ENCODE data around the gene OGFR.

Gene OGFR

DNA sequence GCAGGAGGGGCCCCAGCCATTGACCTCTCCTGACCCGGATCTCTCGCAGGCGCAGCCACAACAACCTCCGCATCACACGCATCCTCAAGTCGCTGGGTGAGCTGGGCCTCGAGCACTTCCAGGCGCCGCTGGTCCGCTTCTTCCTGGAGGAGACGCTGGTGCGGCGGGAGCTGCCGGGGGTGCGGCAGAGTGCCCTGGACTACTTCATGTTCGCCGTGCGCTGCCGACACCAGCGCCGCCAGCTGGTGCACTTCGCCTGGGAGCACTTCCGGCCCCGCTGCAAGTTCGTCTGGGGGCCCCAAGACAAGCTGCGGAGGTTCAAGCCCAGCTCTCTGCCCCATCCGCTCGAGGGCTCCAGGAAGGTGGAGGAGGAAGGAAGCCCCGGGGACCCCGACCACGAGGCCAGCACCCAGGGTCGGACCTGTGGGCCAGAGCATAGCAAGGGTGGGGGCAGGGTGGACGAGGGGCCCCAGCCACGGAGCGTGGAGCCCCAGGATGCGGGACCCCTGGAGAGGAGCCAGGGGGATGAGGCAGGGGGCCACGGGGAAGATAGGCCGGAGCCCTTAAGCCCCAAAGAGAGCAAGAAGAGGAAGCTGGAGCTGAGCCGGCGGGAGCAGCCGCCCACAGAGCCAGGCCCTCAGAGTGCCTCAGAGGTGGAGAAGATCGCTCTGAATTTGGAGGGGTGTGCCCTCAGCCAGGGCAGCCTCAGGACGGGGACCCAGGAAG, 7.7 kb downstream of the OGFR start:
- Histone ChIP-seq H3K4me3 (ENCODE audit: low read depth, low read length) (no peak overlapping the region), H3K36me3 (ENCODE audit: control insufficient read depth in 2 of 2, insufficient read depth in 1 of 2, low read length in 2 of 2) (peaks cover 4 to 59% of the 10 kb centered on the region in 2 experiments; a peak in 2 of 3 replicates), H3K4me1 (ENCODE audit: control insufficient read depth, insufficient read depth, low read length) (peaks cover 2% of the 10 kb centered on the region; the same call in 1 of the 2 replicates), H3K27ac (ENCODE audit: extremely low read depth, low read depth, low read length) (no peak overlapping the region), H3K9me3 (ENCODE audit: control insufficient read depth, insufficient read depth, low read depth, low read length) (no peaks in the 10 kb centered on the region)
- ChIA-PET CTCF (interaction anchor here (1.0 kb wide), 1 partner anchor 21 kb away, joined by 3 read pairs; no protein-coding TSS in a partner anchor), POLR2A (interaction anchor here (1.6 kb wide), 1 partner anchor 18 kb away, joined by 5 read pairs; no protein-coding TSS in a partner anchor)
- 0 out of 2 replicates have a peak, but pooled peaks have one; percentile 38 for TF ChIP-seq ZFHX2 (tag by site-specific recombination; conservative IDR thresholded peaks at IDR 0.05)
- peak; percentile 41; the same call in 1 of the 2 replicates for TF ChIP-seq ZNF600 (tag by site-specific recombination; IDR thresholded peaks at IDR 0.05)
- TF ChIP-seq ZBTB48 (tag by site-specific recombination; IDR thresholded peaks at IDR 0.05), result no peak

DNA sequence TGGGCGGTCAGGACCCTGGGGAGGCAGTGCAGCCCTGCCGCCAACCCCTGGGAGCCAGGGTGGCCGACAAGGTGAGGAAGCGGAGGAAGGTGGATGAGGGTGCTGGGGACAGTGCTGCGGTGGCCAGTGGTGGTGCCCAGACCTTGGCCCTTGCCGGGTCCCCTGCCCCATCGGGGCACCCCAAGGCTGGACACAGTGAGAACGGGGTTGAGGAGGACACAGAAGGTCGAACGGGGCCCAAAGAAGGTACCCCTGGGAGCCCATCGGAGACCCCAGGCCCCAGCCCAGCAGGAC, 8.2 kb downstream of the OGFR start:
- Histone ChIP-seq H3K4me1 (ENCODE audit: control insufficient read depth, insufficient read depth, low read length) (peaks cover 2% of the 10 kb centered on the region; the same call in 1 of the 2 replicates), H3K9me3 (ENCODE audit: control insufficient read depth, insufficient read depth, low read depth, low read length) (no peaks in the 10 kb centered on the region), H3K36me3 (ENCODE audit: control insufficient read depth in 2 of 2, insufficient read depth in 1 of 2, low read length in 2 of 2) (peaks cover 4 to 54% of the 10 kb centered on the region in 2 experiments; a peak in 2 of 3 replicates), H3K27ac (ENCODE audit: extremely low read depth, low read depth, low read length) (no peak overlapping the region), H3K4me3 (ENCODE audit: low read depth, low read length) (no peak overlapping the region)
- ChIA-PET CTCF (no interaction called here), POLR2A (interaction anchor here (1.6 kb wide), 1 partner anchor 19 kb away, joined by 5 read pairs; no protein-coding TSS in a partner anchor)
- no peak for TF ChIP-seq ZNF707 (tag by site-specific recombination; IDR thresholded peaks at IDR 0.05)
- TF ChIP-seq, protein P1, sequence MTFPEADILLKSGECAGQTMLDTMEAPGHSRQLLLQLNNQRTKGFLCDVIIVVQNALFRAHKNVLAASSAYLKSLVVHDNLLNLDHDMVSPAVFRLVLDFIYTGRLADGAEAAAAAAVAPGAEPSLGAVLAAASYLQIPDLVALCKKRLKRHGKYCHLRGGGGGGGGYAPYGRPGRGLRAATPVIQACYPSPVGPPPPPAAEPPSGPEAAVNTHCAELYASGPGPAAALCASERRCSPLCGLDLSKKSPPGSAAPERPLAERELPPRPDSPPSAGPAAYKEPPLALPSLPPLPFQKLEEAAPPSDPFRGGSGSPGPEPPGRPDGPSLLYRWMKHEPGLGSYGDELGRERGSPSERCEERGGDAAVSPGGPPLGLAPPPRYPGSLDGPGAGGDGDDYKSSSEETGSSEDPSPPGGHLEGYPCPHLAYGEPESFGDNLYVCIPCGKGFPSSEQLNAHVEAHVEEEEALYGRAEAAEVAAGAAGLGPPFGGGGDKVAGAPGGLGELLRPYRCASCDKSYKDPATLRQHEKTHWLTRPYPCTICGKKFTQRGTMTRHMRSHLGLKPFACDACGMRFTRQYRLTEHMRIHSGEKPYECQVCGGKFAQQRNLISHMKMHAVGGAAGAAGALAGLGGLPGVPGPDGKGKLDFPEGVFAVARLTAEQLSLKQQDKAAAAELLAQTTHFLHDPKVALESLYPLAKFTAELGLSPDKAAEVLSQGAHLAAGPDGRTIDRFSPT (tag by site-specific recombination; IDR thresholded peaks at IDR 0.05), result peak; percentile 46; the same call in 1 of the 2 replicates

DNA sequence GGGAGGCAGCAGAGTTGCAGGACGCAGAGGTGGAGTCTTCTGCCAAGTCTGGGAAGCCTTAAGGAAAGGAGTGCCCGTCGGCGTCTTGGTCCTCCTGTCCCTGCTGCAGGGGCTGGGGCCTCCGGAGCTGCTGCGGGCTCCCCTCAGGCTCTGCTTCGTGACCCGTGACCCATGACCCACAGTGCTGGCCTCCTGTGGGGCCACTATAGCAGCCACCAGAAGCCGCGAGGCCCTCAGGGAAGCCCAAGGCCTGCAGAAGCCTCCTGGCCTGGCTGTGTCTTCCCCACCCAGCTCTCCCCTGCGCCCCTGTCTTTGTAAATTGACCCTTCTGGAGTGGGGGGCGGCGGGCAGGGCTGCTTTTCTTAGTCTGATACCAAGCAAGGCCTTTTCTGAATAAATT, 9.0 kb downstream of the OGFR start:
- ChIA-PET POLR2A (no interaction called here), CTCF (no interaction called here)
- no peak for TF ChIP-seq ZNF311 (tag by site-specific recombination; IDR thresholded peaks at IDR 0.05; ENCODE audit: borderline replicate concordance)
- no peak overlapping the region for H3K4me3 ChIP-seq (ENCODE audit: low read depth, low read length)
- H3K36me3 ChIP-seq (ENCODE audit: control insufficient read depth in 2 of 2, insufficient read depth in 1 of 2, low read length in 2 of 2), result peaks cover 3 to 47% of the 10 kb centered on the region in 2 experiments; a peak in 2 of 3 replicates
- H3K27ac ChIP-seq (ENCODE audit: extremely low read depth, low read depth, low read length), result no peak overlapping the region
- no peaks in the 10 kb centered on the region for H3K9me3 ChIP-seq (ENCODE audit: control insufficient read depth, insufficient read depth, low read depth, low read length)
- H3K4me1 ChIP-seq (ENCODE audit: control insufficient read depth, insufficient read depth, low read length), result peaks cover 3% of the 10 kb centered on the region; the same call in 1 of the 2 replicates

DNA sequence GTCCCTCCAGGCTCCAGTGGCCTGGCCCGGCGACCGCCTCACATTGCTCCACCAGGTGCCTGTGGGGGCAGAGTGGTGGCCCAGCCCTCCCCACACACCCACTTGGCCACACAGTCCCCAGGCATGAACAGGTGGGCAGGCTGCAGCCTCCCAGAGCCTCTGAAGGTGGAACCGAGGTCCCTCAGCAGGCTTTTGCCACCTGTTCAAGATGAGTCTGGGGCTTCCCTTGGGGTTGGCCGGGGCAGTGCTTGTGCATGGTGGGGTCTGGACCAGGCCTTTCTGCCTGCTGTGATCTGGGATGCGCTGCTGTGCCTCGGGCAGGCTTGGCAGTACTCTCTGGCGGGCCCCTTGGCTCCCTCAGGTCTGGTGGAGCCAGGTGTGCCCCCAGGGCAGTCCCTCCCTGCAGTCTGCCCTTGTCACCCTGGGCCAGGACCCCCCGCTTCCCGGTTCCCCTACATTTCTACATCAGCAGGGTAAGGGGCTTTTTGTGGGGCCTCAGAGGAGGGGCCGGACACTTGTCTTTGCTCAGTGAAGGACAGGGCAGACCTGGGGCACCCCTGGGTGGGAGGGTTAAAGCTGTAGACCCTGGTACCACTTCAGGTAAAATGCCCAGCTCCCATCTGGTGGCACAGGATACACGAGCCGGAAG, 9.5 kb downstream of the OGFR start:
- H3K9me3 ChIP-seq (ENCODE audit: control insufficient read depth, insufficient read depth, low read depth, low read length), result no peaks in the 10 kb centered on the region
- H3K27ac ChIP-seq (ENCODE audit: extremely low read depth, low read depth, low read length), result no peak overlapping the region
- H3K36me3 ChIP-seq (ENCODE audit: control insufficient read depth in 2 of 2, insufficient read depth in 1 of 2, low read length in 2 of 2), result peaks cover 0 to 42% of the 10 kb centered on the region in 2 experiments; a peak in 1 of 3 replicates
- TF ChIP-seq GLIS2 (tag by site-specific recombination; IDR thresholded peaks at IDR 0.05) (peak; percentile 36; the same call in 1 of the 2 replicates), SCRT2 (tag by site-specific recombination; IDR thresholded peaks at IDR 0.05) (peak; percentile 47; the same call in 1 of the 2 replicates), ZFHX2 (tag by site-specific recombination; conservative IDR thresholded peaks at IDR 0.05) (peak; percentile 32; the same call in 1 of the 2 replicates), EGR2 (tag by site-specific recombination; IDR thresholded peaks at IDR 0.05; ENCODE audit: low read depth) (0 out of 2 replicates have a peak, but pooled peaks have one; percentile 35), ZNF248 (tag by site-specific recombination; IDR thresholded peaks at IDR 0.05) (no peak)
- ChIA-PET CTCF (interaction anchor here (0.6 kb wide), 1 partner anchor 627 kb away, joined by 3 read pairs; no protein-coding TSS in a partner anchor), POLR2A (interaction anchor here (1.7 kb wide), 1 partner anchor 11 kb away, joined by 6 read pairs; no protein-coding TSS in a partner anchor)
- H3K4me1 ChIP-seq (ENCODE audit: control insufficient read depth, insufficient read depth, low read length), result peaks cover 6% of the 10 kb centered on the region; the same call in 1 of the 2 replicates
- H3K4me3 ChIP-seq (ENCODE audit: low read depth, low read length), result no peak overlapping the region
